ENCODE results near the gene SYT7. TPM values are rescaled to one million over a fixed set of nuclear protein-coding genes. Genes with fewer than 3 reads are reported as not detected.

Gene SYT7
- total and polyA plus RNA-seq, 10 of the 15 experiments (the other 5 are each of a cell fraction or from before 2014, with no cell fraction given): not detected

DNA sequence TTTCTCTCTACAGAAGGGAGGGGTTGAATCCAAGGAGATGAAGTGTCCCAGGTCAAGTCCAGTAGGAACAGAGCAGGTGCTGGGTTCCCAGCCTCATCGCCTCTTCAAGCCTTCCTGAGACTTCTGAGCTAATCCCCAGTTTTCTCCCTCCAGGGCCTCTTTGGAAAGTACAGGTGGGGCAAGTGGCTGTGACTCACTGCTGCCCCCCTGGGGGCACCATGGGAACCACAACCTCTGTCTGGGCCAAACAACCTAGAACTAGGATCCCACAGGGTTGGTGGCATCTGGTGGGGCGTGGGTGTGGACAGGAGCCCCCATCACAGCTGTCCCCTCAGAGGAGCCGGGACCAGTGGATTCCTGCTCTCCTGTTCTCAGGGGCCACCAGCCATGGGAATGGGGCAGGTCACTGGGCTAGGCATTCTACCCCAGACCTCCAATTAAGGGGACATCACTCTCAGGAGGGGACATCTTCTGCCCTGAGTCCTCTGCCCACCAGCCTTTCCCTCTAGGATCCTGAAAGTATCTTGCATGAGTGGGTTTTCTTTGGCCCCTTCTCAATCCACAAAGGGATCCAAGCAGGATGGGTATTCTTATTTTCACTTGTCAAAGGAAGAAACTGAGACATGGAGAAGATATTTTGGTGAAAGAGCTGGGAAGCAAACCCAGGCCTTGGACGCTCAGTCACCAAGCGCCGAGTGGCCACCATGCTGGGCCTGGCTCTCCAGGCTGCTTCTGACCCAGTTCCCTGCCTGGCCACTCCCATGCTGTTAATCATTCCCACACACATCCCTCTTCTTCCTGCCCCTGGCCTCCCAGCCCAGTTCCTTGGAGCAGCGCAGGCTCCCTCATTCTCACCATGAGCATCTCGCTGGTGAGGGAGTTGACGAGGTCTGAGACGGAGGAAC lies 48.5 kb downstream of the SYT7 start:
- ChIA-PET RAD21 (ENCODE audit: unreplicated experiment) (no interaction called here), SMC1A (ENCODE audit: uncharacterized antibody, unreplicated experiment) (no interaction called here), CTCF (interaction anchor here (0.6 to 3.7 kb wide), 11 partner anchors 8 to 201 kb away, joined by 3 to 19 read pairs (median 4); no protein-coding TSS in a partner anchor), POLR2A (no interaction called here)
- Histone ChIP-seq H3K4me1 (ENCODE audit: control insufficient read depth, insufficient read depth, low read length) (no peaks in the 10 kb centered on the region), H3K27ac (ENCODE audit: control insufficient read depth, insufficient read depth) (no peak overlapping the region), H3K27me3 (replicated peaks in 1 of 2; ENCODE audit: control insufficient read depth in 2 of 2, insufficient read depth in 2 of 2, low read length in 1 of 2) (peaks cover 0 to 1% of the 10 kb centered on the region in 2 experiments; a peak in 1 of 4 replicates), H3K4me2 (ENCODE audit: control insufficient read depth, insufficient read depth) (no peak overlapping the region), H3K79me2 (ENCODE audit: control insufficient read depth, insufficient read depth, low read length) (no peaks in the 10 kb centered on the region), H3K36me3 (ENCODE audit: control insufficient read depth in 2 of 2, insufficient read depth in 2 of 2, low read length in 1 of 2) (no peaks in the 10 kb centered on the region), H3K9me3 (replicated peaks; ENCODE audit: control insufficient read depth, insufficient read depth, low read length) (no peaks in the 10 kb centered on the region), H3K9ac (ENCODE audit: control insufficient read depth, insufficient read depth, low read length) (no peak overlapping the region), H4K20me1 (ENCODE audit: control insufficient read depth, insufficient read depth) (no peaks in the 10 kb centered on the region), H2AFZ (ENCODE audit: control insufficient read depth, low read depth, low read length) (no peak overlapping the region), H3K4me3 (no peak overlapping the region)
- WGBS (ENCODE audit: insufficient coverage, insufficient replicate concordance, low lambda C conversion rate, missing lambda C conversion rate): 13% methylated on average over 10 of the region's 10 CpGs
- FAIRE-seq: no peak
- no TSS peak for BruUV-seq (replicated peaks)
- in situ Hi-C loops (cut with MboI) (no loop called here), intact Hi-C loops (cut with micrococcal nuclease; ENCODE audit: unreplicated experiment) (loop anchor here (10.0 kb wide), 1 partner anchor 102 kb away; no protein-coding TSS in a partner anchor)
- ATAC-seq: peak; percentile 89
- no peak for DNase-seq (ENCODE audit: low read depth, low spot score)
- TF ChIP-seq MYC (IDR thresholded peaks at IDR 0.05; ENCODE audit: insufficient read depth, insufficient read length, insufficient replicate concordance, low read length, severe bottlenecking) (no peak), SMARCA5 (IDR thresholded peaks at IDR 0.05) (no peak), TCF7 (IDR thresholded peaks at IDR 0.05; ENCODE audit: borderline replicate concordance) (no peak), FOXM1 (IDR thresholded peaks at IDR 0.05; ENCODE audit: low read depth, low read length) (no peak), SRF (IDR thresholded peaks at IDR 0.05; ENCODE audit: low read depth in 2 of 2, low read length in 2 of 2) (no peak), SMC3 (IDR thresholded peaks at IDR 0.05; ENCODE audit: borderline replicate concordance, low read length) (peak; percentile 35; the same call in 1 of the 2 replicates), TARDBP (IDR thresholded peaks at IDR 0.05; ENCODE audit: borderline replicate concordance) (no peak), FOS (IDR thresholded peaks at IDR 0.05; ENCODE audit: borderline replicate concordance, extremely low read depth, insufficient read length) (no peak), SMAD1 (IDR thresholded peaks at IDR 0.05; ENCODE audit: low read depth, partially characterized antibody) (no peak), NFYA (IDR thresholded peaks at IDR 0.05; ENCODE audit: borderline replicate concordance, low read depth, low read length) (no peak), MEF2B (IDR thresholded peaks at IDR 0.05; ENCODE audit: partially characterized antibody, poor library complexity, severe bottlenecking) (no peak), RAD21 (IDR thresholded peaks at IDR 0.05; ENCODE audit: insufficient read depth, low read depth, low read length) (peak; percentile 45; the same call in 1 of the 2 replicates), SUZ12 (IDR thresholded peaks at IDR 0.05; ENCODE audit: unreplicated experiment) (no peak), ESRRA (IDR thresholded peaks at IDR 0.05; ENCODE audit: low read length) (no peak), ZNF24 (IDR thresholded peaks at IDR 0.05) (no peak), YY1 (IDR thresholded peaks at IDR 0.05; ENCODE audit: low read depth, low read length) (peak; percentile 54; the same call in 1 of the 2 replicates), NR2C1 (IDR thresholded peaks at IDR 0.05) (no peak), MXI1 (IDR thresholded peaks at IDR 0.05; ENCODE audit: low read depth, low read length) (no peak), RUNX3 (IDR thresholded peaks at IDR 0.05; ENCODE audit: low read length) (peak; percentile 70)
- TF ChIP-seq, protein P1, sequence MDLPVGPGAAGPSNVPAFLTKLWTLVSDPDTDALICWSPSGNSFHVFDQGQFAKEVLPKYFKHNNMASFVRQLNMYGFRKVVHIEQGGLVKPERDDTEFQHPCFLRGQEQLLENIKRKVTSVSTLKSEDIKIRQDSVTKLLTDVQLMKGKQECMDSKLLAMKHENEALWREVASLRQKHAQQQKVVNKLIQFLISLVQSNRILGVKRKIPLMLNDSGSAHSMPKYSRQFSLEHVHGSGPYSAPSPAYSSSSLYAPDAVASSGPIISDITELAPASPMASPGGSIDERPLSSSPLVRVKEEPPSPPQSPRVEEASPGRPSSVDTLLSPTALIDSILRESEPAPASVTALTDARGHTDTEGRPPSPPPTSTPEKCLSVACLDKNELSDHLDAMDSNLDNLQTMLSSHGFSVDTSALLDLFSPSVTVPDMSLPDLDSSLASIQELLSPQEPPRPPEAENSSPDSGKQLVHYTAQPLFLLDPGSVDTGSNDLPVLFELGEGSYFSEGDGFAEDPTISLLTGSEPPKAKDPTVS (IDR thresholded peaks at IDR 0.05; ENCODE audit: low read depth, low read length): no peak
- TF ChIP-seq, protein P2, sequence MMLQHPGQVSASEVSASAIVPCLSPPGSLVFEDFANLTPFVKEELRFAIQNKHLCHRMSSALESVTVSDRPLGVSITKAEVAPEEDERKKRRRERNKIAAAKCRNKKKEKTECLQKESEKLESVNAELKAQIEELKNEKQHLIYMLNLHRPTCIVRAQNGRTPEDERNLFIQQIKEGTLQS (IDR thresholded peaks at IDR 0.05; ENCODE audit: borderline replicate concordance, extremely low read depth, low read depth, low read length): no peak
- TF ChIP-seq, protein P3, sequence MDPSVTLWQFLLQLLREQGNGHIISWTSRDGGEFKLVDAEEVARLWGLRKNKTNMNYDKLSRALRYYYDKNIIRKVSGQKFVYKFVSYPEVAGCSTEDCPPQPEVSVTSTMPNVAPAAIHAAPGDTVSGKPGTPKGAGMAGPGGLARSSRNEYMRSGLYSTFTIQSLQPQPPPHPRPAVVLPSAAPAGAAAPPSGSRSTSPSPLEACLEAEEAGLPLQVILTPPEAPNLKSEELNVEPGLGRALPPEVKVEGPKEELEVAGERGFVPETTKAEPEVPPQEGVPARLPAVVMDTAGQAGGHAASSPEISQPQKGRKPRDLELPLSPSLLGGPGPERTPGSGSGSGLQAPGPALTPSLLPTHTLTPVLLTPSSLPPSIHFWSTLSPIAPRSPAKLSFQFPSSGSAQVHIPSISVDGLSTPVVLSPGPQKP (IDR thresholded peaks at IDR 0.05; ENCODE audit: low read depth, low read length): no peak

Measured in GM12878 (cell line).